D341Med (cell line): ENCODE results near the gene GRB10.

Experiments
- DNase-seq: peaks from one replicate; pipeline ENCODE4 v3.0.0; 2012; ENCODE audit warnings: low spot score

Gene GRB10

DNA sequence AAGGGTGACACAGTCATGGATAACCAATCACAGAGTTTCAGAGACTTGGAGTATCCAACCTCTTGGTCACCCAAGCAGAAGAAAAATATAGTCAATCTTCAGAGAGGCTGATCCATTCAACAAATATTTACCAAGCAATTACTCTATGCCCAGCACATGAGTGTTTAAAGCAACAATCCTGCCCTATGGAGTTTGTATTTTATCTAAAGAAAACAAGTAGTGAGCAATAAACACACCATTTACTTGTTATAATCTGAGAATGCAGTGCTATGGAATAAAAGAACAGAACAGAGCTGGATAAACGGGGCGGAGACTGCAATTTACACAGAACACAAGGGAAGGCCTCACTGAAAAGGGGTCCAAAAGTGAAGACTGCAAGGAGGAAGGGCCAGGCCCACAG is 63.8 kb downstream of the GRB10 start:
- no peak for DNase-seq

DNA sequence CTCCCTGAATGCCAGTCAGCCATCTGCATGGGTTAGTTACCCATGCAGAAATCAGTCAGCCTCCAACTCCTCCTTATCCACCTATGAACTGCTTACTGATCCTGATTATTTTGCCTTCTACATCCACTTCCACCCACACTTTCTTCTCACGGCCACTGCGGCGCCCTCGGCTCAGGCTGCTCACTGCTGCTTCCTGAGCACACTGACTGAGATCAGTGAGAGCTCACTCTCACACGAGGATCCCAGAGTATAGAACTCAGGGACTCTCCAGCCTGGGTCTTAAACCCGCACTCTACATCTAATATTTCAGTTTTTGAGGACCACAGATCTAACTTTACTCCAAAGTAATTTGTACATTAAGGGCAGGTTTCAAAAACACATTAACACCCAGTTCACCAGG is 64.4 kb downstream of the GRB10 start:
- no peak for DNase-seq

DNA sequence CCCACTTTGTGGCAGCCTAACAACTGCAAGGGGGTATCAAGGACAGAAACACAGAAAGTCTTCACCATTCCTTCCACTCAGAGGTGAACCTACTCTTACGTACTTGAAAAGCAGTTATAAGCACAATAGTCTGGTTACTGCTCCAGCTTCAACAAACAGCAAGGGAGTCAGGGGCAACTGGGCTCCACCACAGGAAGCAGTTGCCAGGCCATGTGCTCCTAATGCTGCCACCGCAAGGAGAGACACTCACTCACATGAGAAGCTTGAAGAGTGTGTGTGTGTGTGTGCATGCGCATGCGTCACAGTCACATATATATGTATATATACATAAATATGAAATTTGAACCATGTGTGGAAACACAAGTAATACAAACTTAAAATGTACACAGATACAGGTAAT is 65.5 kb downstream of the GRB10 start:
- DNase-seq, result no peak

DNA sequence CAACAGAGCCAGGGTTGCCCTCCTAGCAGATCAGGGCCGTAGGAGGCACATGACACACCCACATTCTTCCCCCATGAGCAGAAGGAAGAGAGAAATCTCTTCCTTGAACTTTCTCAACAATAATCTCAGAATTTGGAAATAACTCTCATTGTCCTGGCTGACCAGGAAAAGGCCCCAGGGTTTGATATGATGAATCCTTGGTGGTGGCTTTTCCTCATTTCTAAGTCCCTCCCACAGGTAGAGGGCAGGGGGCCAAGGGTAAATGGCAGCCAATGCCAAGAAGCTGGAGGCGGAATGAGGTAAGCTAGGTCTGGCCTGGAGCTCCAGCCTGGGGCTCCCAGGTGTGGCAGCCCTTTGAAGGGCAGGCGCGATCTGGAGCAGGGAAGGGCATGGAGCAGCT is 67.8 kb downstream of the GRB10 start:
- DNase-seq, result no peak

DNA sequence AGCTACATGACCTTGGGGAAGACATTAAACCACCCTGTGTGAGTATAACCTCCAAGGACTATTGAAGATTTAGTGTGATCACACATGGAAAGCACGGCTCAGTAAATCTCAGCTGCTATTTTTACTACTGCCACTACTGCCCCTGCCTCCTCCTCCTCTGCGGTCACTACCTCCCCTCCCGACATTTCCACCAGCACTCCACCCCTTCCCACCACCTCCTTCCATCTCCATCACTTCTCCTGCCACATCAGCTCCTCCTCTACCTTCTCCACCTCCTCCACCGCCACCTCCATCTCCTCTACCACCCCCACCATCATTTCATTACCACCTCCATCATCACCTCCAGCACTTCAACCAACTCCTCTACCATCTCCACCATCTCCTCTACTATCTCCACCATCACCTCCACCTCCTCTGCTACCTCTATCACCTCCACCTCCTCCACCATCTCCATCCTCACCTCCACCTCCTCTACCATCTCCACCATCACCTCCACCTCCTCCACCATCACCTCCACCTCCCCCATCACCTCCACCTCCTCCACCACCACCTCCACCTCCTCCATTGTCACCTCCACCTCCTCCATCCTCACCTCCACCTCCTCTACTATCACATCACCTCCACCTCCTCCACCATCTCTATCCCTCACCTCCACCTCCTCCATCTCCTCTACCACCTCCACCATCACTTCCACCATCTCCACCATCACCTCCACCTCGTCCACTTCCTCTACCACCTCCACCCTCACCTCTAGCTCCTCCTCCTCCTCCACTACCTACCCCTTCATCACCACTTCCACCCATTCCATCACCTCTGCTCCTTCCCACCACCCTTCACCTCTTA is 69.4 kb downstream of the GRB10 start:
- no peak for DNase-seq

DNA sequence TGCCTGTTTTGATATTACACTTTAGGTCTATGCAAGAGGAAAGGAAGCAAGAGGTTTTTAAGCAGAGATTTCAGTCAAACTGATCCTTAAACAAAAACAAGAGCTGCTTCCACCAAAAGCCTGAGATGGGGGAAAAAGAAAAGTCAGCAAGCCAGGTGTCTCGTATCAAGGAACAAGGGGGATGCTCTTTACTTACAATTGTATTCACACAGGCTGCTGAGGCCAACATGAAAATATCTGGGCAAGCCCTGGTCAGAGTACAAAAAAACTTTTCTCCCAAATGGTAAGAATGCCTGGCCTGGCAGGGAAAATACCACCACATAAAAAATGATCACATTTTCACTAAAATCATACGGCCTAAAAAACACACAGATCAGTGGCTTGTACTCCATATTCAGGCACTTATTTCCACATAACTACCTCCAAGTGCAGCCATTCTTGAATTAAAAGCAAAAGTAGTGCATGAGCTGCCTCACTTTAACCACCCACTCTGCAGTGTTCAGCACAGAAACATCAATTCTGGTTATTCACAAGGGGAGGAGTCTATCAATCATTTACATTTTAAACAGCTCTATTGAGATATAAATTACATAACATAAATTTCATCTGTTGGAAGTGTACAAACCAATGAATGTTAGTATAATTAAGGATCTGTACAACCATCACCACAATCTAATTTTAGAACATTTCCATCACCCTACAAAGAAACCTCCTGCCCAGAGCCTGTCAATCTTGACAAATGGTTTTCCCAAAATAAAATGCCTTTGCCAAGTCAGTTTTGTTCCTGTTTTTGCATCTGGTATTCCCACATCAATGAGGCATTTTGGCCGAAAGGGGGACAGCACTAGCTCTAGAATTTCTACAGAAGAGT is 70.2 kb downstream of the GRB10 start:
- DNase-seq, result no peak

DNA sequence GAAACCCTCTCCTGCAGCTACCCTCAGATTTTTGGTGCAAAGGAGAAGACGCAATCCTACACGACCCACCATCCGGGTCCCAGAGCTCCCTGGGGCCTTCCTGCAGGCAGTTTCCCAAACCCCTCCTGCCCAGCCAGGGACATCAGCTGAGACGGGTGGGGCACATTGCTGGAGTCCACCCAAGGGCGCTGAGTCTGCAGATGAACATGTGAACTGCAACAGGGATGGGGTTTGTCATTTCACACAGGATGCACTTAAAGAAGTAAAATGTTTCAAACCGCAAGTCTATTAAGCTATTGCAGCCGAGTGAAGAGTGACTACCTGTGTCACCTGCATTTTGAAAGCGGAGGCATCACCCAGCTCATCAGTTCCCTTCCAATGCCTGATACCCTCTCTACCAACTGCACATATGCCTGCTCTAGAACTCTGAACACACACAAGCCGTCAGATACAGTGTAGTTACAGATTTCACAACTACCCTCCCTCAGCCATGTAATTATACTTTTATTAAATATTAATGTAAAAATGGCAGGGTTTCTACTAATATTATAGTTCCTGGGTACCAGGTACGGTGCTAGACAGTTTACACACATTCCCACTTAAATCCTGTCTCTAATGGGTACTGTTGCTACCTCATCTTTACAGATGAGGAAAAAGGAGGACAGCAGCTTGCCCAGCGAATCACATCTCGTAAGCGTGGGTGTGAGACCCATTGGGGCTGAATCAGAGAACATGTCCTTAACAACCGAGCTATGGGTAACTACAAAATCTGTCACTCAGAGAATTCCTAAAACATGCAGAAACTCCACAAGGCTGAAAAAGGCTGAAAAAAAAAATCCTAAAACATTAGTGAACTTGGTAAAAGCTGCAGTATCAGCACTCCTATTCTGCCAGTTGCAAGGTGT is 71.2 kb downstream of the GRB10 start:
- DNase-seq, result no peak

DNA sequence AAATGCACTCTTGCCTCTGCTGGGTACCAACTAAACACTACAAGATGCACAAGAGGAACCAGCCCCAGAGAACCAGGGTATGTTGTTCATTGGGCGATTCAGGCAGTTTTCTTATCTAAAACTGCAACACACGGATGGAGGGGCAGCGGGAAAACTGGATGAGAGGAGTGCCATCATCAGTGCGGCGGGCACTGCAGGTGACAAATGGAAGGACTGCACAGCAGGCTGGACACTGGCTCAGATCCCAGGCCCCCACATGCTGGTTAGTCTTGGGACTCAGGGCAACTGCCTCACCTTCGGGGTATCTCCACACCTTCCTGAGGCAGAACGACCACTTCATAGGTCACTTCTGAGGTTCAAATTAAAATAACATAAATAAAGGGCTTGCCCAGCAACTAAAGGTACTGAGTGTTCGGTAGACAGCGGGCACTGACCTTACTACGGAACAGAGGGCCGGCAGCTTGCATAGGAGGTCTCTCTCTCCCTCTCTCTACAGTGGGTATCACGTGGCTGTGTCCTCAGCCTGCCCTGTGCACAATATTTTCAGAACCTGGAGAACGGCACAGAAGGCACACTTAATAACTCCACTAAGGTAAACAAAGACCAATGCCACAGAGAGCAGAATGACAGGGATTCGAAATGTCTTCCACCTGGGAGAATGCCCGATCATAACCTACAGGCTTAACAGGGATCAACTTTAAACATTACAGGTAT is 72.1 kb downstream of the GRB10 start:
- no peak for DNase-seq

DNA sequence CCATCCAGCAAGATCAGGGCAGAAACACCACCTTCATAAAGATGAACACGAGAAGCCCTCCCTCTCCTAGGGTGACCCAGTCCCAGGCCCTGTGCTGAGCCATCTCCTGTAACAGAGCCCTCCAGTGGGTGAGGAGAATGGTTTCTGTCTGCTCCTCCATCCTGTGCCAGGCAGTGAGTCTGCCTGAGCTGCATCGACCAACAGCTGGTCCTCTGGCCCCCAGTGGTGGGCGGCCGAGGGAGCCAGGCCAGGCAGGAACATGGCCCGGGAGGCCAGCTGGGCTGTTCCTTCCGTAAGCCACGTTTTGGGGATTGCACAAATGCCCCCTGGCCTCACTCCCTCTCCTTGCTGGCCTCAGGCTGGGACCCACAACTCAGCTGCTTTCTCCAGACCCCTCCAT is 73.5 kb downstream of the GRB10 start:
- DNase-seq, result no peak

DNA sequence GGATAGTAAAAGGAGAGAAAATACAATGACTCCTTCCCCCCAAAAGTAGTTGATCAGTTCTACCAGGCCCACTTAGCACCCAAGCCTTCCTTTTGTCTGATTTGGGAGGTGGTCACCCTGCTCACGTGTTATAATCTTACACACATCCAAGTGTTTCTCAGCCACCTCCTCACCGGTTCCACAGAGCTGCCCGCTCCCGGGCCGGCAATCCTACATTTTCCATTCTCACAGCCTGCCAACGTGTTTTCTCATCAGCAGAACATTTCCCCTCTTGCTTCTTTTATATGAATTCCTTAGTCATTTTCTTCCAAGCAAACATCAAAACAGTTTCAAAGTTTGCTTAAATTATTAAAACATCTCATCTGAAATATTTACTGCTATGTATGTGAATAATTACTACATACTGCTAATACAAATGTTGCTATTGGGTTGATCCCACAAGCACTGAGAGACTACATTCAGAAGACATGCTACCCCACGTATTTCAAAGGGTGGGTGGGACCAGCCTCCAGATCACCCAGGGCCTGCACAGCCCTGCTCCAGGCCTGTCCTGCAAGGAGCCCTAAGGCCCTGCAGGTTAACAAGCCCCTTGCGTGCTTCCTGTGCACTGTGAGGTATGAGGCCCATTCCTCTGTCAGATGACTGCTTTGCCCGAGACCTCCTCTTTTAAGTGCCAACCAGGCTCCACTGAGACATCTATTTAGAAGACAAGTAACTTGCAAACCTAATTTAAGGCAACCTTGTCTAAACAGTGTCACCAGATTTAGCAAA is 75.3 kb downstream of the GRB10 start:
- DNase-seq, result no peak

DNA sequence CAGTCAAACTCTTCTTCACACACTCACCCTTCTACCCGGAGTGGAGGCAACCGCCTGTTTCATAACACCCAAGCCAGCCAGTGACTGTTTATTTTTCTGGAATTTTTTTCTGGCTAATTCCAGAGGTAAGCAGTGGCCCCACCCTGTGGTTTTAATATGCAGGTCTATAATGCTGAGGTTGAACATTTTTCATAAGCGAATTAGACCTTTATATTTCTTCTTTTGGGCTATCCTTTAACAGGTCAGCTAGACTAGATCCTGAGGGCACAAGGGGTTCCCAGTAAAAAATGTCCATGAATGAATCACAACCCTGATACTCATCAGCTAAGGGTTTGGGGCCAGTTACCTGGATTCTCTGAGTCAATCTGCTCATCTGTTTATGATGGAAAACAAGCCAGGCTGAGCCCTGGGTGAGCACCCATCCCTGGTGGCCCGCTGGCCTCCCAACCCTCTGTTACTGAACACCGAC is 76.2 kb downstream of the GRB10 start:
- no peak for DNase-seq

DNA sequence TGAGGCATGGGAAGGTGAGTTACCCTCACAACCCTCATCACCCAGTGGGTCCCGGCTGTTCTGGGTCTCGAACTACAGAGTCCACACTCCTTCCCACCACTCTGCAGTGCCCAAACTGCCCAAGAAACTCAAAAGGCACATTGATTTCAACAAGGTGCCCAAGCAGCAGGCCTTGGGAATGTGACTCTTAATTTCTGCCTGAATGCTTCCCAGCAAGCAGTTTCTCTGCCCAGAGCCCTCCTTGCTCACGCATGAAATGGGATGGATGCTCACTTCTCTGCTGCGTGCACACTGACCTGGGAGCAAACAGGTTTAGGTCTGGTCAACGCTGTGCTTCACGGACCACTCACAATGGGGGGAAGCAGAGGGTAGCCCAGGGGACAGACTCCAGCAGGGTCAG is 77.9 kb downstream of the GRB10 start:
- DNase-seq, result no peak

DNA sequence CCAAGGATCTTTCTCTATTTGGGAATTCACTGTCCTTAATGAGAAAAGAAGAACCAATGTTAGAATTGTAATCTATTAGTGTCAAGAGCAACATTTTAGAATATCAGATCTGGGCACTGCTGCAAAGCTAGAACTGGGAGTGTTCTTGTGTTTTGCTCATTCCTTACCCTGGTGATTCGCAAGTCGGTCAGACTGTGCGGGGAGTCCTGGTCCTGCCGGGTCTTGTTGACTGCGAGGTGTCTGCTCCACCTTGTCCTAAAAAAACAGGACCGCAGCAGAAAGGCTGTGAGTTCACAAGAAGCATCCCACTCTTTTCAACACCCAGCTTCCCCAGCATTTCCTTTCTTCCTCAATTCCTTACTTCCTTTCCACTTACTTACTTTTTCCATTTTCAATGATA is 79.0 kb downstream of the GRB10 start:
- no peak for DNase-seq

DNA sequence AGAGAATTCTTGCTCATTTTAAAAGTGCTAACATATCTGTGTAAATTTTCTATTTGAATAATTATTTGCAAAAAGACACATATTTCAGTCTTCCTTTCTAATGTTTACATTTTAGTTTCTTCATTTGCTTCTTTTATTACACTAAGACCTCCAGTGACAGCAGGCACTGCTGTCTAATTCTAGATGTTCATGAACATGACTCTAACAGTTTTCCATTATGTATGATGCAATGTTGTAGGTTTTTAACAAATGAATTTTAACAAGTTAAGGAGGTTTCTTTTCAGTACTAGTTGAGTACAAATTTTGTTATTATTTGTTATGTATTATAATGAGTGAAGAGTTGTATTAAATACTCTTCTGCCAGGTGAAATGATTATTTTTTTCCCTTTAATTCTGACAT is 83.6 kb downstream of the GRB10 start:
- DNase-seq, result no peak

DNA sequence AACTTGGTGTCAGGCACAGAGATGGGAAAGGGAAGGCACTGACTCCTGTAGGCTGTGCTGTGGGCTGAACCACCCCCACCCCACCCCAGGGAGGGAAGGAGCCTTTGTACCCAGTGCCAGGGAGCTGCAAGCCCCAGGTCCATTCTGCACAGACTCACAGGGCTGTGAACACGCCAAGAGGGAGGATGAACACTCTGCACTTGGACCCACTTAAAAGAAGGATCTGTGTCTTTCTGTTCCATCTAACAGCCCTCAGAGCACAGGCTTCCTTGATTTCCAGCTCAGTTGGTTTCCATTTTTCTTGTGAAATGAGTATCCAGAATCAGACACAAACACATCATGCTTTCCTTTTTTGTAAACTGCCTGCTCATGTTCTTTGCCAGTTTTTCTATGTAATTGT is 84.9 kb downstream of the GRB10 start:
- DNase-seq, result no peak

DNA sequence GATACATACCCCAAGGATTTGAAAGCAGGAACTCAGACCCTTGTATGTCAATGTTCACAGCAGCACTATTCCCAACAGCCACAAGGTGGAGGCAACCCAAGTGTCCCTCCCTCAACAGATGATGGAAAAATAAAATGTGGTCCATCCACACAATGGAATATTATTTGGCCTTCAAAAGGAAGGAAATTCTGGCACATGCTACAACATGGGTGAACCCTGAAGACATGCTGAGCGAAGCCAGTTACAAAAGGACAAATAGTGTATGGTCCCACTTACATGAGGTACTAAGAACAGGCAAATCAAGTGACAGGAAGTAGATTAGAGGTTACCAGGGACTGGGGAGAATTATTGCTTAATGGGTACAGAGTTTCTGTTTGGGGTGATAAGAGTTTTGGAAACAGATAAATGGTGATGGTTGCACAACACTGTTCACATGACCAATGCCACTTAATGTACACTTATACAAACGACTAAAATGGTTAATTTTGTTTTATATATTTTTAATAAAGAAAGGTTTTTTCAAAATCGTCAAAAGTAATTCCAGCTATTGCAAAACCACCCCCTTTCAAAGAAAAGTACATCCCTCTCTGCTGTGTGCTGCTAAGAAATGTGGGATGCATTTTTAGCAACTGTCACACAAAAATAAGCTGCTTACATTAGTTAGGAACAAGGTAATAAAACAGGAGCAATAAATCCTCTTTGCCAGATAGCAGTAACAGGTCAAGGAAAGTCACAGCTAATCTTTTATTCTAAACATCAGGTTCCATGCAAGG is 85.7 kb downstream of the GRB10 start:
- DNase-seq, result no peak

DNA sequence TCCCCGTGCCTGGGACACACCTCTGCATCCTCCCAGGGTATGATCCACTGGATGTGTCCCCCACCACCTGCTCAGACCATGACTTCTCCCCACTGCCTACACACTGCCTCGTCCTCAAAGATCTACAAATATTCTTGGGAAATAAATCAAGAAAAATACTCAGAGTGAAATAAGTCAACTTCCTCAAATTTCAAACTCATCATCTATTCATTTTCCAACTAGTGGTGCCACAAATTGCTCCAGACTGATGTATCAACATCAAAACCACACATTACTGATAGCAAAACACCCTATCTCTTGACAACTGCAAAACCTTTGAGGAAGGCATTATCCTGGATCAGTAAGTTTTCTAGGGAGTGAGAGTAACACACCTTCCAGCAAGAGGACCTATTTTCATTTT is 87.7 kb downstream of the GRB10 start:
- no peak for DNase-seq

DNA sequence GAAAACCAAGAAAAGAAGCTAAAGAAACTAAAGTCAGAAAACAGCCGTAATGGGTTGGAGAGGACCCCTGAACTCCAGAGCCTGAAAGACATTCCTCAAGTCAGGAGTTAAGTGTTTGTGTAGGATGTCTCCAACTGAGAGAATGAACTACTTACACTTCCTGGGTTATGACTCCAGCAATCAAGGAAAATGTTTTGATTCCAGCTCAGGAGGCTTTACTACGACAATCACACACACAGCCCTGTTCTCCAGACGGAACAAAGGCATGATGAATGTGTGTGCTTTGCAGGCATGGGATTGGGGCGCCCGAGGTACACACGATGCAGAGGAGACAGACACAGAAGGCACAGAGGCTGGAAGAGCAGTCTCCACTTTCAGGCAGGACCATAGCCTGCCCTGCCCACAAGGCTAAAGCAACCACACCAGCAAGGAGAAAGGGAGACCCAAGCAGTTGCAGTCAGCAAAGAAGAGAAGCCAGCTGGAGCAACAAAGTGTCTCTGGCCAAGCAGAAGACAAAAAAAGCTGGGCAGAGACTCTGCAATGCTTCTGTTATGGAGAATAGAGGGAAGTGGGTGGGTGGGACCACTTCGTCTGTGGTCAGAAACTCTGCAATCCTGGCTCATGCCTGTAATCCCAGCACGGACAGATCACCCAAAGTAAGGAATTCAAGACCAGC is 89.1 kb downstream of the GRB10 start:
- no peak for DNase-seq

DNA sequence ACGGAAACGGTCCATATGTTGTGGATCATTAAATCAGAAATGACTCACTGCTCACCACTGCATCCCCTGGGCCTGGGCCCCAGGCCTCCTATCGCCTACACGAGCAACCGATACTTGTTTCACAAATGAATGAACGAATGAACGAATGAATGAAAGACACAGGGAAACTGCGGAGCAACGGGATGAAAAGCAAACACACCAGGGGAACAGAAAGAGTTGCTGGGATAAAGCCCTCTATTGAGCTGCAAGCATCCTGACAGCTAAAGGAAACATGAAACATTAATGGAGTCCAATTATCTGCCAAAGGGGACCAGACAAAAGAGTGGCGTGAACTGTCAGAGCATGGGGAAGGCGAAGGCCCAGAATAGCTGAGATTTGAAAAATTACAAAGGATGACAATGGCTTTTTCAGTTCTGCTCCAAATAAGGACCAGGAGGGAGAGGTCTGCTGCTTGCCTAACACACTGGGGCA is 92.1 kb downstream of the GRB10 start:
- DNase-seq, result no peak
